ENCODE data around the gene COBLL1.
"Not testable (repeated sequence)": the region's sequence is repeated elsewhere in the genome, so short reads cannot be mapped to it uniquely, and the experiment has no call there.

COBLL1 gene

DNA sequence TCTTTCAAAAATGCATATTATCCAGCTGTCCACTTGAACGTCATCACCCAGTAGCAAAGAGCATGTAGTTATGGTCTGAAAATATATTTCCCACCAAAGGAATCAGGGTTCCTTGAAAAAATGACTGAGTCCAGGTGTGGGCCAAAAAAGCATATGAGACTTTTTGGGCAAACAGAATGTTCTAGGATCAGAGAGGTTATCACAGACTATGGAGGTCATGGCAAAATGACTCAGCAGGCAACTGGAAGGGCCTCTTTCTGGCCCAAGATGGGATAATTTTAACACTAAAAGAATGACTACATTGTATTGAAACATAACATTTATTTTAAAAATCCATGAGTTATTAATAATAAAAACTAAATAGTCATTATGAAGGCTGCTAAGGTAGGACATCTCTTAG, 77.1 kb downstream of the COBLL1 start:
- Histone ChIP-seq H3K4me1 (ENCODE audit: control insufficient read depth in 1 of 2, insufficient read depth in 2 of 2, low read length in 2 of 2) (no peaks in the 10 kb centered on the region), H3K4me3 (ENCODE audit: low read depth in 1 of 2, low read length in 2 of 2) (no peak overlapping the region), H3K27ac (ENCODE audit: low read length) (no peak overlapping the region), H3K9me3 (ENCODE audit: control insufficient read depth in 1 of 2, low read length in 2 of 2) (no peaks in the 10 kb centered on the region), H3K27me3 (ENCODE audit: low read depth, low read length) (no peaks in the 10 kb centered on the region), H3K36me3 (ENCODE audit: control insufficient read depth in 1 of 2, insufficient read depth in 2 of 2, low read length in 2 of 2) (no peaks in the 10 kb centered on the region)

DNA sequence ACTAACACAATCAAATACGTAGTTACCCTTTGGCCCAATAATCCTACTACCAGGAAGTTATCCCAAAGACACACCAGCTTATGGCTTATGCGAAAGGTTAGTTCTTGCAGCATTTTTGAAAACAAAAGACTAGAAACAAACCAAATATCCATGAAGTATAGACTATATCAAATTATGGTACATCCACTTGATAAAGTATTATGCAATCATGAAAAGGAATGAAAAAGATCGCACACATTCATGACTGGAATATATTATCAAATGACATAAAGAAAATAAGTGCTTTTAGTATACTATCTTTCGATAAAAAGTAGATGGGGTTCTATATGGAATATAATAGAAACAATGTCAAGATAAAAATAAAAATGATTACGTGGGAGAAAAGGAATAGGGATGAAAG, 78.2 kb downstream of the COBLL1 start:
- no peak overlapping the region for H3K27ac ChIP-seq (ENCODE audit: low read length)

GRCh38 chr2:164761737-164762460, 79.7 kb downstream of the COBLL1 start:
- Histone ChIP-seq H3K36me3 (ENCODE audit: control insufficient read depth in 1 of 2, insufficient read depth in 2 of 2, low read length in 2 of 2) (no peaks in the 10 kb centered on the region), H3K4me3 (ENCODE audit: low read depth in 1 of 2, low read length in 2 of 2) (no peak overlapping the region), H3K9me3 (ENCODE audit: control insufficient read depth in 1 of 2, low read length in 2 of 2) (no peaks in the 10 kb centered on the region), H3K27me3 (ENCODE audit: low read depth, low read length) (no peaks in the 10 kb centered on the region), H3K27ac (ENCODE audit: low read length) (no peak overlapping the region), H3K4me1 (ENCODE audit: control insufficient read depth in 1 of 2, insufficient read depth in 2 of 2, low read length in 2 of 2) (no peaks in the 10 kb centered on the region)

More for the DNA sequence above, 78.2 kb downstream of the COBLL1 start:
- Histone ChIP-seq H3K27me3 (ENCODE audit: low read depth, low read length) (no peaks in the 10 kb centered on the region), H3K36me3 (ENCODE audit: control insufficient read depth in 1 of 2, insufficient read depth in 2 of 2, low read length in 2 of 2) (no peaks in the 10 kb centered on the region), H3K4me1 (ENCODE audit: control insufficient read depth in 1 of 2, insufficient read depth in 2 of 2, low read length in 2 of 2) (no peaks in the 10 kb centered on the region), H3K9me3 (ENCODE audit: control insufficient read depth in 1 of 2, low read length in 2 of 2) (no peaks in the 10 kb centered on the region), H3K4me3 (ENCODE audit: low read depth in 1 of 2, low read length in 2 of 2) (no peak overlapping the region)

DNA sequence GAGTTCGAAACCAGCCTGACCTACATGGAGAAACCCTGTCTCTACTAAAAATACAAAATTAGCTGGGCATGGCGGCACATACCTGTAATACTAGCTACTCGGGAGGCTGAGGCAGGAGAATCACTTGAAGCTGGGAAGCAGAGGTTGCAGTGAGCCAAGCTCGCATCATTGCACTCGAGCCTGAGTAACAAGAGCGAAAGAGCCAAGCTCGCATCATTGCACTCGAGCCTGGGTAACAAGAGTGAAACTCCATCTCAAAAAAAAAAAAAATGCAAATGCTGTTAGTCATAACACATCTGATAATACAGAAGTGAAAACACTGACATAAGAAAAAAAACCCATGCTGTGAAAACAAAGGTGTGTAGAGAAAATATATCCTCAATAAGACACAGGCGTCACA, 80.4 kb downstream of the COBLL1 start:
- H3K9me3 ChIP-seq (ENCODE audit: control insufficient read depth in 1 of 2, low read length in 2 of 2); H3K36me3 ChIP-seq (ENCODE audit: control insufficient read depth in 1 of 2, insufficient read depth in 2 of 2, low read length in 2 of 2); H3K27me3 ChIP-seq (ENCODE audit: low read depth, low read length); H3K4me3 ChIP-seq (ENCODE audit: low read depth in 1 of 2, low read length in 2 of 2); H3K4me1 ChIP-seq (ENCODE audit: control insufficient read depth in 1 of 2, insufficient read depth in 2 of 2, low read length in 2 of 2); H3K27ac ChIP-seq (ENCODE audit: low read length): not testable (repeated sequence)

DNA sequence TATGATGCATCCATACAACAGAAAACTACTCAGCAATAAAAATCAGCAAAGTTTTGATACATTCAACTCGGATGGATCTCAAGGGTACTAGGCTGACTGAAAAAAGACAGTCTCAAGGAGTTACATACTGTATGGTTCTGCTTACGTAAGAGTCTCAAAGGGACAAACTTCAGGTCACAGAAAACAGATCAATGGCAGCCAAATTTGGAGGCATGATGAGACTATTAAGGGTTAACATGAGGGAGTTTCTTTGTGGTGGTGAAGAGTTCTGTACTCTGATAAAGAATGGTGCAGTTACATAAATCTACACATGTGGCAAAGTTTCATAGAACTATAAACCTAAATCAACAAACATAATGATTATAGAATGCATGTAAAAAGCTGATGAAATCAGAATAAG, 81.4 kb downstream of the COBLL1 start:
- Histone ChIP-seq H3K36me3 (ENCODE audit: control insufficient read depth in 1 of 2, insufficient read depth in 2 of 2, low read length in 2 of 2) (no peaks in the 10 kb centered on the region), H3K4me3 (ENCODE audit: low read depth in 1 of 2, low read length in 2 of 2) (no peak overlapping the region), H3K27me3 (ENCODE audit: low read depth, low read length) (no peaks in the 10 kb centered on the region), H3K4me1 (ENCODE audit: control insufficient read depth in 1 of 2, insufficient read depth in 2 of 2, low read length in 2 of 2) (no peaks in the 10 kb centered on the region), H3K27ac (ENCODE audit: low read length) (no peak overlapping the region), H3K9me3 (ENCODE audit: control insufficient read depth in 1 of 2, low read length in 2 of 2) (no peaks in the 10 kb centered on the region)

DNA sequence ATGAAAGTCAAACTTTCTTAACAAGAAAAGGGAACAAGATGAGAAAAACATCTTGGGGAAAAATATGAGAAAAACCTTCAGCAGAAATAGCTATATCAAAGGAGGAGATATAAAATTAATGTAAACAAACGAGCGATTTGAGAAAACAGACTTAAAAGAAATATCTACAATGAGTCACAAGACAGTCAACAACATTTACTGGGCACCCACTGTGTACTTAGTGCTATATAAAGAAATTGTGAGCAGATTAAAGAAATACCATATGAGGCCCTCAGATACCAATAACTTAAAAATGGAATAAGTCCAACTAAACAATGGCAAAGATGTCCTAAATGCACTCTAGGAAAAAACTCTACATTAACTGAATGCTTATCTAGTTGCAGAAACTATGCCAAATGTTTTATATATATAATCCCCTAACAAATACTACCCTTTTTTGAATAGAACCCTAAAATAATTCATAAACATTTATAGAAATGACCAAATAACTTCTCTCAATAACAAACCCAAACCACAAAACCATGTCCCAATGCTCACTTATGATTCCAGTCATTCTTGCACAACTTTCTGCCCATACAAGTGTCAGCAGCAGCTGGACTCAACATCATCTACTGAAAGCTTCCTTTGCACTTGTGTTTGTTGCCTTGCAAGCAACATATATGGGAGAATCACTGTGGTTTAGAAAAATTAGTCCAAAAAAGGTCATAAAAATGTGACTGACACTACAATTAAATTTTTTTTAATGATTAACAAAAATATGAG, 83.5 kb downstream of the COBLL1 start:
- H3K4me3 ChIP-seq (ENCODE audit: low read depth in 1 of 2, low read length in 2 of 2): no peak overlapping the region
- H3K9me3 ChIP-seq (ENCODE audit: control insufficient read depth in 1 of 2, low read length in 2 of 2): no peaks in the 10 kb centered on the region
- no peak overlapping the region for H3K27ac ChIP-seq (ENCODE audit: low read length)
- H3K27me3 ChIP-seq (ENCODE audit: low read depth, low read length): no peaks in the 10 kb centered on the region
- no peaks in the 10 kb centered on the region for H3K36me3 ChIP-seq (ENCODE audit: control insufficient read depth in 1 of 2, insufficient read depth in 2 of 2, low read length in 2 of 2)
- H3K4me1 ChIP-seq (ENCODE audit: control insufficient read depth in 1 of 2, insufficient read depth in 2 of 2, low read length in 2 of 2): no peaks in the 10 kb centered on the region

GRCh38 chr2:164756773-164757172, 84.8 kb downstream of the COBLL1 start:
- H3K4me3 ChIP-seq (ENCODE audit: low read depth in 1 of 2, low read length in 2 of 2): no peak overlapping the region
- H3K36me3 ChIP-seq (ENCODE audit: control insufficient read depth in 1 of 2, insufficient read depth in 2 of 2, low read length in 2 of 2): no peaks in the 10 kb centered on the region
- H3K27ac ChIP-seq (ENCODE audit: low read length): no peak overlapping the region
- no peaks in the 10 kb centered on the region for H3K27me3 ChIP-seq (ENCODE audit: low read depth, low read length)
- H3K9me3 ChIP-seq (ENCODE audit: control insufficient read depth in 1 of 2, low read length in 2 of 2): no peaks in the 10 kb centered on the region
- H3K4me1 ChIP-seq (ENCODE audit: control insufficient read depth in 1 of 2, insufficient read depth in 2 of 2, low read length in 2 of 2): no peaks in the 10 kb centered on the region

DNA sequence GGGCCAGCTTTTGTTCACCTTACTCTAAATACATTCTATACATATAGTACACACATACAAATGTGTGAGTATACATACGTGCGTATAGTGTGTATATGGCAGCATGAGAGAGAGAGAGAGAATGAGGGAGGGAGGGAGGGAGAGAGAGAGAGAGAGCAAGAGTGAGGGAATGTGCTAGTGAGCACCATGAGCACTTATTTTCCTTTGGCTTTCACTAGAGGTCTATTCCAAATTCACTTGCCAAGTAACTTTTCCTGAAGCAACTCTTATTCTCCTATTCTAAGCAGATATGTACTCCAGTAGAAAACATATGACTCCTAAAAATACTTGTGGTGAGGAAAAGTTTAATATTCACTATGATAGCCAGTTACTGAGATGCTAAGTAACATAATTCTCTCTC, 85.7 kb downstream of the COBLL1 start:
- Histone ChIP-seq H3K27ac (ENCODE audit: low read length) (no peak overlapping the region), H3K4me3 (ENCODE audit: low read depth in 1 of 2, low read length in 2 of 2) (no peak overlapping the region), H3K36me3 (ENCODE audit: control insufficient read depth in 1 of 2, insufficient read depth in 2 of 2, low read length in 2 of 2) (no peaks in the 10 kb centered on the region), H3K4me1 (ENCODE audit: control insufficient read depth in 1 of 2, insufficient read depth in 2 of 2, low read length in 2 of 2) (no peaks in the 10 kb centered on the region), H3K27me3 (ENCODE audit: low read depth, low read length) (no peaks in the 10 kb centered on the region), H3K9me3 (ENCODE audit: control insufficient read depth in 1 of 2, low read length in 2 of 2) (no peaks in the 10 kb centered on the region)

DNA sequence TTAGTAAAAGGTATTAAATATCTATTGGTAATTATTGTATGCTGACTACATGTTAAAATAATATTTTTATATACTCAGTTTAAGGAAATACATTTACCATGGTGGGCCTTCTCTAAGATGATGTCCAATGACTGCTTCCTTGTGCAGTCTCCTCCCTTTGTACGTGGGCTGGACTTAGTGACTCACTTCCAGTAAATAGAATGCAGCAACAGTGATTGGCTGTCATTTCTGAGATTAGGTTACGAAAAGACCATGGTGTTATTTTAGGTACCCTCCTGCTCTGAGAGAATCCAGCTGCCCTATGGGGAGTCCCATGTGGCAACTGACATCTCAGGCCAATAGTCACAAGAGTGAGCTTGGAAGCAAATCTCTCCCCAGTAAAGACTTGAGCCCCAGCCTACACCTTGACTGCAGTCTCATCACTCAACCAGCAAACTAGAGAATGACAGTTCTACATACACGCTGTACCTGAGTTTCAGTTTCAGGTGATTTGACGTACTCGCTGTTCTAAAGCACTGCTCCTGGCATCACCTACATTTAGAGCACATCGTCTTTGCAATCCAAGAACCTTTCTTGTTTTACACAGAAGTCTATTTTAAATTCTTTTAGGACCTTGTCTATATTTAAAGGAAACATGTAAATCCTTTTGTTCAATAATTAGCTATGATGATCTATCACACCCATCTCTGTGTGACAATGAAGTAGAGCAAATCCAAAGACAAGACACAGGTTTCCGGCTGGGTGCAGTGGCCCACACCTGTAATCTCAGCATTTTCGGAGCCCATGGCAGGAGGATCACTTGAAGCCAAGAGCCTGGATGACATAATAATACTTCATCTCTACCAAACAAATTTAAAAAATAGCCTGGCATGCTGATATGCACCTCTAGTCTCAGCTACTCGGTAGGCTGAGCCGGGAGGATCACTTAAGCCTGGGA, 87.2 kb downstream of the COBLL1 start:
- Histone ChIP-seq H3K27ac (ENCODE audit: low read length) (no peak overlapping the region), H3K4me3 (ENCODE audit: low read depth in 1 of 2, low read length in 2 of 2) (no peak overlapping the region), H3K4me1 (ENCODE audit: control insufficient read depth in 1 of 2, insufficient read depth in 2 of 2, low read length in 2 of 2) (no peaks in the 10 kb centered on the region)

GRCh38 chr2:164752956-164753355, 88.7 kb downstream of the COBLL1 start:
- no peaks in the 10 kb centered on the region for H3K9me3 ChIP-seq (ENCODE audit: control insufficient read depth in 1 of 2, low read length in 2 of 2)
- H3K4me3 ChIP-seq (ENCODE audit: low read depth in 1 of 2, low read length in 2 of 2): no peak overlapping the region
- no peak overlapping the region for H3K27ac ChIP-seq (ENCODE audit: low read length)
- H3K36me3 ChIP-seq (ENCODE audit: control insufficient read depth in 1 of 2, insufficient read depth in 2 of 2, low read length in 2 of 2): no peaks in the 10 kb centered on the region
- no peaks in the 10 kb centered on the region for H3K27me3 ChIP-seq (ENCODE audit: low read depth, low read length)
- H3K4me1 ChIP-seq (ENCODE audit: control insufficient read depth in 1 of 2, insufficient read depth in 2 of 2, low read length in 2 of 2): peaks cover 0 to 2% of the 10 kb centered on the region in 2 donors

More for the DNA sequence above, 87.2 kb downstream of the COBLL1 start:
- H3K36me3 ChIP-seq (ENCODE audit: control insufficient read depth in 1 of 2, insufficient read depth in 2 of 2, low read length in 2 of 2): no peaks in the 10 kb centered on the region
- H3K27me3 ChIP-seq (ENCODE audit: low read depth, low read length): no peaks in the 10 kb centered on the region
- no peaks in the 10 kb centered on the region for H3K9me3 ChIP-seq (ENCODE audit: control insufficient read depth in 1 of 2, low read length in 2 of 2)

GRCh38 chr2:164747783-164748433, 93.7 kb downstream of the COBLL1 start:
- H3K27ac ChIP-seq (ENCODE audit: low read length): no peak overlapping the region
- H3K27me3 ChIP-seq (ENCODE audit: low read depth, low read length): no peaks in the 10 kb centered on the region
- no peaks in the 10 kb centered on the region for H3K36me3 ChIP-seq (ENCODE audit: control insufficient read depth in 1 of 2, insufficient read depth in 2 of 2, low read length in 2 of 2)
- H3K4me1 ChIP-seq (ENCODE audit: control insufficient read depth in 1 of 2, insufficient read depth in 2 of 2, low read length in 2 of 2): peaks cover 0 to 3% of the 10 kb centered on the region in 2 donors
- H3K9me3 ChIP-seq (ENCODE audit: control insufficient read depth in 1 of 2, low read length in 2 of 2): no peaks in the 10 kb centered on the region
- H3K4me3 ChIP-seq (ENCODE audit: low read depth in 1 of 2, low read length in 2 of 2): no peak overlapping the region
